Left renal cortex interstitium (tissue), 4 donors: ENCODE results near the gene WDR55. TPM values are rescaled to one million over a fixed set of nuclear protein-coding genes. Genes with fewer than 3 reads are reported as not detected.
"Not testable (repeated sequence)": the region's sequence is repeated elsewhere in the genome, so short reads cannot be mapped to it uniquely, and the experiment has no call there.

Experiments
- DNase-seq, 4 donors: peaks; one replicate each; pipeline ENCODE4 v3.0.0-alpha.2; 2013; ENCODE audit warnings: low read depth in 4 of 4, low spot score in 2 of 4, missing footprints in 1 of 4
- polyA plus RNA-seq, 4 donors: library from polyadenylated mRNA; unstranded; fragments of 120-200 nt; gene quantifications; one replicate each; pipeline ENCODE4 v1.2.1, GENCODE V29; 2013; ENCODE audit not compliant: insufficient read length in 4 of 4

The WDR55 gene
- 10 to 100 TPM; 12.5 to 21.3 (median 16.9) TPM for polyA plus RNA-seq

GRCh38 chr5:140664359-140665119, at the start of gene WDR55:
WDR55 (plus strand) TSS chr5:140664904; CDS start chr5:140664913, 9 bp downstream.
- DNase-seq: peak; percentile 73 to 86 (median 80)

- DNase-seq: no peak
These were observed 42.4 kb upstream of the WDR55 start for GRCh38 chr5:140622301-140622700.

- DNase-seq: not testable (repeated sequence)
These were observed 41.6 kb upstream of the WDR55 start for GRCh38 chr5:140623061-140623460.

- not testable (repeated sequence) for DNase-seq
These were observed 39.8 kb upstream of the WDR55 start for GRCh38 chr5:140624886-140625285.

- DNase-seq: no peak
These were observed 36.7 kb upstream of the WDR55 start for GRCh38 chr5:140627972-140628371.

GRCh38 chr5:140628711-140629110, 36.0 kb upstream of the WDR55 start:
- DNase-seq: no peak

- DNase-seq: no peak
These were observed 34.2 kb upstream of the WDR55 start for GRCh38 chr5:140630292-140631035.

GRCh38 chr5:140631036-140631417, 33.7 kb upstream of the WDR55 start:
- no peak for DNase-seq

GRCh38 chr5:140631831-140632365, 32.8 kb upstream of the WDR55 start:
- no peak for DNase-seq

GRCh38 chr5:140632366-140633020, 32.2 kb upstream of the WDR55 start:
- DNase-seq: no peak

GRCh38 chr5:140633021-140633471, 31.7 kb upstream of the WDR55 start, which contains the start of gene CD14:
CD14 (minus strand) TSS chr5:140633175; CDS start chr5:140633071, 104 bp downstream.
- no peak for DNase-seq

GRCh38 chr5:140633501-140633900, 31.2 kb upstream of the WDR55 start:
- DNase-seq: no peak

- DNase-seq: no peak
These were observed 30.6 kb upstream of the WDR55 start for GRCh38 chr5:140634103-140634502.

GRCh38 chr5:140635291-140636257, 29.1 kb upstream of the WDR55 start:
- no peak for DNase-seq

GRCh38 chr5:140637371-140638100, 27.2 kb upstream of the WDR55 start:
- no peak for DNase-seq

- DNase-seq: not testable (repeated sequence)
These were observed 25.9 kb upstream of the WDR55 start for GRCh38 chr5:140638898-140639147.

GRCh38 chr5:140639148-140639981, 25.3 kb upstream of the WDR55 start, which contains the start of gene TMCO6:
TMCO6 (plus strand) TSS chr5:140639451; CDS start chr5:140639528, 77 bp downstream.
- DNase-seq: peak in 3 of 4 donors; percentile 79 to 87 (median 83)

GRCh38 chr5:140641716-140642115, 23.0 kb upstream of the WDR55 start:
- no peak for DNase-seq
